Measurements from ENCODE around the gene MLN. TPM values are rescaled to one million over a fixed set of nuclear protein-coding genes. Genes with fewer than 3 reads are reported as not detected.
A peak's percentile ranks its signal among the peaks of the same experiment; 100 is the strongest.

Gene MLN
- total RNA-seq, 4 donors from 2014 or later = not detected

DNA sequence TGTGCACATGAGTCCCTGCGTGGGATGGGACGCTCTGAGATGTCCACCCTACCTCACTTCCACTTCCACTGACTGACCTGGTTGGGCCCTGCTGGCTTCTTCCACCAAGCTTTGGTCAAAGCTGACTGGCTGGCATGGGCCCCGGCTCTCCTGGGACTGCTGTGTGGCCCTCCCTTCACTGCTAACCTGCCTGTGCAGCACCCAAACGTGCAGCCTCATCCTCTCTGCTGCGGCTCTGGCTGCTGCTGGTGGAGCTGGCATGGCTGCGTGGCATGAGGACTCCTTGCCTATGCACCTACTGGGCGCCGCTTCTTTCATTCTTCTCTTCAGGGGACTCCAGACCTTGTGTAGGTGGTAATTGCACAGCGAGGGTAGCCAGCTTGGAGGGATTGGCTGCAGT, 38.4 kb downstream of the MLN start:
- no peaks in the 10 kb centered on the region for H3K9me3 ChIP-seq
- H3K27ac ChIP-seq = no peak overlapping the region
- H3K36me3 ChIP-seq = no peaks in the 10 kb centered on the region
- H3K4me3 ChIP-seq = no peak overlapping the region
- H3K4me1 ChIP-seq = peaks cover 0 to 7% of the 10 kb centered on the region in 2 donors
- no peak for DNase-seq
- TF ChIP-seq, protein P1, sequence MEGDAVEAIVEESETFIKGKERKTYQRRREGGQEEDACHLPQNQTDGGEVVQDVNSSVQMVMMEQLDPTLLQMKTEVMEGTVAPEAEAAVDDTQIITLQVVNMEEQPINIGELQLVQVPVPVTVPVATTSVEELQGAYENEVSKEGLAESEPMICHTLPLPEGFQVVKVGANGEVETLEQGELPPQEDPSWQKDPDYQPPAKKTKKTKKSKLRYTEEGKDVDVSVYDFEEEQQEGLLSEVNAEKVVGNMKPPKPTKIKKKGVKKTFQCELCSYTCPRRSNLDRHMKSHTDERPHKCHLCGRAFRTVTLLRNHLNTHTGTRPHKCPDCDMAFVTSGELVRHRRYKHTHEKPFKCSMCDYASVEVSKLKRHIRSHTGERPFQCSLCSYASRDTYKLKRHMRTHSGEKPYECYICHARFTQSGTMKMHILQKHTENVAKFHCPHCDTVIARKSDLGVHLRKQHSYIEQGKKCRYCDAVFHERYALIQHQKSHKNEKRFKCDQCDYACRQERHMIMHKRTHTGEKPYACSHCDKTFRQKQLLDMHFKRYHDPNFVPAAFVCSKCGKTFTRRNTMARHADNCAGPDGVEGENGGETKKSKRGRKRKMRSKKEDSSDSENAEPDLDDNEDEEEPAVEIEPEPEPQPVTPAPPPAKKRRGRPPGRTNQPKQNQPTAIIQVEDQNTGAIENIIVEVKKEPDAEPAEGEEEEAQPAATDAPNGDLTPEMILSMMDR (IDR thresholded peaks at IDR 0.05) = no peak
- TF ChIP-seq POLR2A (IDR thresholded peaks at IDR 0.05) = no peak
- no peaks in the 10 kb centered on the region for H3K27me3 ChIP-seq
- intact Hi-C loops (cut with DNase I; ENCODE audit: low total_unique reads) = no loop called here

DNA sequence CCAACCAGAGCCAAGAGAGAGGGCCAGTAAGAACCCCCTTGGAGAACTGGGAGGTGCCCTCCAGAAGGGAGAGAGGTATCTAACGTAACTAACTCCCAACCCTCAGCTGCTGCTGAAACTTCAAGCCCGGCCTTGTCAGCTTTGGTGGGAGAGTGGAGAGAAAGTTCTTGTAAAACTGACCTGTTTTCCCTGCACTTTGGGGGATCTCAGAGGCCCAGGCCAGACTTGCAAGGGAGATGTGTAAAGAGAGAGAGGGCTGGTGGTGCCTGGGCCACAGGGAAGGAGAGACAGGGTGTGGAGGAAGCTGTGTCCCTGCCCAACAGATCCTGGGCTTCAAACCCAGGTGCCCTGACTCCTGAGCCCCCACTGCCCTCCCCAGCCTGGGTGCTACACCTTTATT, 39.8 kb downstream of the MLN start:
- Histone ChIP-seq H3K9me3 (no peaks in the 10 kb centered on the region), H3K4me3 (no peak overlapping the region), H3K4me1 (peaks cover 0 to 7% of the 10 kb centered on the region in 2 donors), H3K27me3 (no peaks in the 10 kb centered on the region), H3K36me3 (no peaks in the 10 kb centered on the region), H3K27ac (no peak overlapping the region)
- intact Hi-C loops (cut with DNase I; ENCODE audit: low total_unique reads) = no loop called here
- no peak for TF ChIP-seq POLR2A (IDR thresholded peaks at IDR 0.05)
- TF ChIP-seq, protein P1 (IDR thresholded peaks at IDR 0.05) = no peak
- no peak for DNase-seq

DNA sequence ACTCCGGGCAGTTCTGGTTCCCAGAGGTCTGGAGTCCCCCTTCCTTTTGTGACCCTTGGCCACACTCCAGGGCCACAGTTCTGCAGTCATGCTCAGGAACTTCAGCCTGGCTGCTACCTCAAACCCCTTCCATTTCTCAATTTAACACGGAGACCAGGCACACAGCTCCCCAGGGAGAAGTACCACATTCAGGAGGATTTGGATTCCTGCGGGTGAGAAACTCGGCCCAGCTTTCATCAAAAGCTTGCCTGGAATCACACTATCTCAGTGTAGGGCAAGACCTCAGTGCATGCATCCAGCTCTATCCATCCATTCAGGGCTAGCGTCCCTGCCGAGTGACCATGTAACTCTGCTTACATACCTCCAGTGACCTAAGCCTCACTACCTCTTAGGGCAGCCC, 40.3 kb downstream of the MLN start:
- Histone ChIP-seq H3K9me3 (no peaks in the 10 kb centered on the region), H3K4me1 (peaks cover 0 to 7% of the 10 kb centered on the region in 2 donors), H3K27ac (no peak overlapping the region), H3K4me3 (no peak overlapping the region), H3K36me3 (no peaks in the 10 kb centered on the region), H3K27me3 (no peaks in the 10 kb centered on the region)
- no peak for DNase-seq
- TF ChIP-seq, protein P1 (IDR thresholded peaks at IDR 0.05) = no peak
- TF ChIP-seq POLR2A (IDR thresholded peaks at IDR 0.05) = no peak
- intact Hi-C loops (cut with DNase I; ENCODE audit: low total_unique reads) = no loop called here

DNA sequence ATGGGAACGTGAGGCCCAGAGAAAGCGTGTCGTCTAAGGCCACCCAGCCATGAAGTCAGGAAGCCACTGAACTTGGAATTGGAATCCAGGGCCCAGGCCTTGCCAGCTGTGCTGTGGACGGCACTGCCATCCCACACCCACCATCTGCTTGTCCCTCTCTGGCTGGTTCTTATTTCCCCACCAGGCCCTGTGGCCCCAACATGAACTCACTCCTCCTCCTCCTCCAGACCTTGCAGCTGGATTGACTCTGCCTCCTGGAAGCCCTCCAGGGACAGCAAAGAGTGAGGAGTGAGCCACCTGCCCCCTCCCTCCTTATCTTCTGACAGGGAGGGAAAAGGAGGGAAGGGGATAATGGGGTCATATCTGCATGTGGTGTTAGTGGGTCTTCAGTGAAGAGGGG, 41.1 kb downstream of the MLN start:
- intact Hi-C loops (cut with DNase I; ENCODE audit: low total_unique reads) = no loop called here
- no peaks in the 10 kb centered on the region for H3K9me3 ChIP-seq
- H3K27ac ChIP-seq = no peak overlapping the region
- DNase-seq = no peak
- no peaks in the 10 kb centered on the region for H3K36me3 ChIP-seq
- H3K4me1 ChIP-seq = peaks cover 0 to 7% of the 10 kb centered on the region in 2 donors
- TF ChIP-seq POLR2A (IDR thresholded peaks at IDR 0.05) = no peak
- TF ChIP-seq, protein P1 (IDR thresholded peaks at IDR 0.05) = no peak
- no peak overlapping the region for H3K4me3 ChIP-seq
- H3K27me3 ChIP-seq = no peaks in the 10 kb centered on the region

DNA sequence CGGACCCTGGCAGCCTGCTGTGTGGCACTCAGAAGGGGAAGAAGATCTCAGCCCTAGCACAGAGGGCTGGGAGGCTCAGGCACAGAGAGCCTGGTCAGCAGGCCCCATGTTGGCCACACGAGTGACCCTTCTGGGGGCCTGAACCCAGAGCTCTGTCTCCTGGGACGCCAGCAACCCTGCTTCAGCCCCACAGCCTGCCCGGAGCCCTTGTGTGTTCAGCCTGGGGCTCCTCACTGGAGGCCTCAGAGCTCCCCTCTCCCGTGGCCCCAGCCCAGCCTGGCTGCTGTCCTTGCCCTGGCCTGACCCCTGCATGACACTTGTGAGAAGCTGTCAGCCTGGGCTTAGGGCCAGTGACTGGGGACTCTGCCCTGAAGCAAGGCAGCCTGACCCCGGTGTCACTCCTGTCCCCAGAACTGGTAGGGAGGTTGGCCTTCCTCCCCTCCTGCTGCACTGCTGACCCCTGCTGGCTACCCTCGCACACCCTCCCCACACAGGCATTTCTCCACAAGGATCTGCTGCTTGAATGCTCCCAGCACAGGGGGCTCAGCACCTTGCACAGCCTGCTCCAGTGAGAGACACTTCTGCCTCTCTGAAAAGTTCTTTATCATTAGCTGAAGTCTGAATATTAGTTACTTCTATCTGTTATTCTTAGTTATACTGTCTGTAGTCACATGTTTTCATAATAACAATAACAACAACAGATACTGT, 41.7 kb downstream of the MLN start:
- no peak overlapping the region for H3K27ac ChIP-seq
- intact Hi-C loops (cut with DNase I; ENCODE audit: low total_unique reads) = no loop called here
- H3K36me3 ChIP-seq = no peaks in the 10 kb centered on the region
- TF ChIP-seq POLR2A (IDR thresholded peaks at IDR 0.05) = no peak
- TF ChIP-seq, protein P1 (IDR thresholded peaks at IDR 0.05) = peak; percentile 47 to 59 (median 54)
- H3K4me1 ChIP-seq = peaks cover 0 to 7% of the 10 kb centered on the region in 2 donors
- peak; percentile 44 to 58 for DNase-seq
- no peaks in the 10 kb centered on the region for H3K9me3 ChIP-seq
- no peaks in the 10 kb centered on the region for H3K27me3 ChIP-seq
- H3K4me3 ChIP-seq = no peak overlapping the region

Measured in uterus (tissue), 4 donors.